ENCODE results near the gene INPP5D.
A peak's percentile ranks its signal among the peaks of the same experiment; 100 is the strongest.

Gene INPP5D

GRCh38 chr2:233241803-233242202 is 181.7 kb downstream of the INPP5D start:
- Mint-ChIP-seq H3K36me3 (peaks cover 0 to 2% of the 10 kb centered on the region in 2 donors), H3K4me1 (peaks cover 21 to 43% of the 10 kb centered on the region in 2 donors), H3K27me3 (no peaks in the 10 kb centered on the region), H3K27ac (peak overlapping the region; percentile 82), H3K4me3 (peak overlapping the region in 1 of 2 donors; percentile 28), H3K9me3 (peaks cover 0 to 1% of the 10 kb centered on the region in 2 donors)
- no peak for ATAC-seq (replicated peaks)
- DNase-seq: no peak

- no peak for DNase-seq
Observed at GRCh38 chr2:233242231-233242927, 182.2 kb downstream of the INPP5D start.

GRCh38 chr2:233243348-233243747 is 183.2 kb downstream of the INPP5D start:
- ATAC-seq (replicated peaks): no peak
- Mint-ChIP-seq H3K27me3 (no peaks in the 10 kb centered on the region), H3K4me1 (peaks cover 25 to 49% of the 10 kb centered on the region in 2 donors), H3K36me3 (peaks cover 0 to 1% of the 10 kb centered on the region in 2 donors), H3K27ac (no peak overlapping the region), H3K4me3 (no peak overlapping the region), H3K9me3 (no peaks in the 10 kb centered on the region)
- DNase-seq: no peak

More at GRCh38 chr2:233242231-233242927, 182.2 kb downstream of the INPP5D start:
- peak; percentile 85 to 93 for ATAC-seq (replicated peaks)
- Mint-ChIP-seq H3K4me1 (peaks cover 21 to 43% of the 10 kb centered on the region in 2 donors), H3K27me3 (no peaks in the 10 kb centered on the region), H3K27ac (no peak overlapping the region), H3K36me3 (peaks cover 0 to 1% of the 10 kb centered on the region in 2 donors), H3K4me3 (no peak overlapping the region), H3K9me3 (no peaks in the 10 kb centered on the region)

GRCh38 chr2:233244818-233245217 is 184.7 kb downstream of the INPP5D start:
- Mint-ChIP-seq H3K27ac (no peak overlapping the region), H3K9me3 (no peaks in the 10 kb centered on the region), H3K4me1 (peaks cover 22 to 44% of the 10 kb centered on the region in 2 donors), H3K27me3 (no peaks in the 10 kb centered on the region), H3K36me3 (no peaks in the 10 kb centered on the region), H3K4me3 (no peak overlapping the region)
- DNase-seq: no peak
- no peak for ATAC-seq (replicated peaks)

GRCh38 chr2:233245406-233245805 is 185.3 kb downstream of the INPP5D start:
- no peaks in the 10 kb centered on the region for H3K27me3 Mint-ChIP-seq
- peaks cover 22 to 42% of the 10 kb centered on the region in 2 donors for H3K4me1 Mint-ChIP-seq
- DNase-seq: no peak
- H3K4me3 Mint-ChIP-seq: no peak overlapping the region
- no peak overlapping the region for H3K27ac Mint-ChIP-seq
- H3K36me3 Mint-ChIP-seq: no peaks in the 10 kb centered on the region
- ATAC-seq (replicated peaks): no peak
- H3K9me3 Mint-ChIP-seq: no peaks in the 10 kb centered on the region

GRCh38 chr2:233247116-233247515 is 187.0 kb downstream of the INPP5D start:
- DNase-seq: no peak
- H3K27ac Mint-ChIP-seq: peak overlapping the region; percentile 37
- no peaks in the 10 kb centered on the region for H3K9me3 Mint-ChIP-seq
- H3K4me3 Mint-ChIP-seq: no peak overlapping the region
- no peaks in the 10 kb centered on the region for H3K27me3 Mint-ChIP-seq
- no peak for ATAC-seq (replicated peaks)
- peaks cover 16 to 32% of the 10 kb centered on the region in 2 donors for H3K4me1 Mint-ChIP-seq
- H3K36me3 Mint-ChIP-seq: no peaks in the 10 kb centered on the region

GRCh38 chr2:233247744-233248143 is 187.6 kb downstream of the INPP5D start:
- Mint-ChIP-seq H3K36me3 (no peaks in the 10 kb centered on the region), H3K9me3 (no peaks in the 10 kb centered on the region), H3K27me3 (no peaks in the 10 kb centered on the region), H3K27ac (peak overlapping the region; percentile 34), H3K4me3 (no peak overlapping the region), H3K4me1 (peaks cover 13 to 33% of the 10 kb centered on the region in 2 donors)
- DNase-seq: no peak
- peak; percentile 39 to 51 for ATAC-seq (replicated peaks)

GRCh38 chr2:233248999-233249398 is 188.9 kb downstream of the INPP5D start:
- Mint-ChIP-seq H3K27ac (no peak overlapping the region), H3K4me1 (peaks cover 19 to 42% of the 10 kb centered on the region in 2 donors)

GRCh38 chr2:233250568-233250967 is 190.4 kb downstream of the INPP5D start:
- H3K27ac Mint-ChIP-seq: peak overlapping the region; percentile 95
- DNase-seq (no peak), ATAC-seq (replicated peaks) (no peak)
- no peaks in the 10 kb centered on the region for H3K9me3 Mint-ChIP-seq
- no peaks in the 10 kb centered on the region for H3K27me3 Mint-ChIP-seq
- H3K36me3 Mint-ChIP-seq: peaks cover 2 to 6% of the 10 kb centered on the region in 2 donors
- H3K4me3 Mint-ChIP-seq: peak overlapping the region in 1 of 2 donors; percentile 29
- H3K4me1 Mint-ChIP-seq: peaks cover 26 to 49% of the 10 kb centered on the region in 2 donors

More at GRCh38 chr2:233248999-233249398, 188.9 kb downstream of the INPP5D start:
- ATAC-seq (replicated peaks): no peak
- no peaks in the 10 kb centered on the region for H3K27me3 Mint-ChIP-seq
- no peaks in the 10 kb centered on the region for H3K9me3 Mint-ChIP-seq
- DNase-seq: no peak
- no peaks in the 10 kb centered on the region for H3K36me3 Mint-ChIP-seq
- H3K4me3 Mint-ChIP-seq: no peak overlapping the region

GRCh38 chr2:233250985-233251305 is 190.8 kb downstream of the INPP5D start:
- DNase-seq: no peak
- Mint-ChIP-seq H3K9me3 (no peaks in the 10 kb centered on the region), H3K27me3 (no peaks in the 10 kb centered on the region), H3K36me3 (peaks cover 2 to 7% of the 10 kb centered on the region in 2 donors), H3K4me1 (peaks cover 26 to 51% of the 10 kb centered on the region in 2 donors), H3K4me3 (peak overlapping the region; percentile 90 to 92), H3K27ac (peak overlapping the region; percentile 95)
- no peak for ATAC-seq (replicated peaks)

GRCh38 chr2:233251306-233252116 is 191.4 kb downstream of the INPP5D start, which contains the start of gene ATG16L1:
Gene ATG16L1, plus strand, starts transcription at chr2:233251673. Its CDS starts 155 bp downstream, at chr2:233251828.
- DNase-seq (peak; percentile 91), ATAC-seq (replicated peaks) (peak; percentile 96 to 98)
- Mint-ChIP-seq H3K36me3 (peaks cover 2 to 7% of the 10 kb centered on the region in 2 donors), H3K4me3 (peak within 1 kb of the TSS; percentile 90 to 92), H3K9me3 (no peaks in the 10 kb centered on the region), H3K27me3 (no peaks in the 10 kb centered on the region), H3K4me1 (peaks cover 26 to 51% of the 10 kb centered on the region in 2 donors), H3K27ac (peak within 1 kb of the TSS; percentile 95)

GRCh38 chr2:233252227-233252626 is 192.1 kb downstream of the INPP5D start:
- Mint-ChIP-seq H3K4me3 (peak overlapping the region; percentile 90 to 92), H3K9me3 (no peaks in the 10 kb centered on the region), H3K4me1 (peaks cover 26 to 51% of the 10 kb centered on the region in 2 donors), H3K36me3 (peaks cover 2 to 7% of the 10 kb centered on the region in 2 donors), H3K27me3 (no peaks in the 10 kb centered on the region), H3K27ac (peak overlapping the region; percentile 74)
- no peak for DNase-seq
- no peak for ATAC-seq (replicated peaks)

- Mint-ChIP-seq H3K27ac (peak overlapping the region; percentile 82), H3K27me3 (no peaks in the 10 kb centered on the region), H3K9me3 (no peaks in the 10 kb centered on the region), H3K4me3 (no peak overlapping the region), H3K4me1 (peaks cover 22 to 47% of the 10 kb centered on the region in 2 donors), H3K36me3 (peaks cover 14 to 29% of the 10 kb centered on the region in 2 donors)
- DNase-seq (no peak), ATAC-seq (replicated peaks) (no peak)
Observed at GRCh38 chr2:233255151-233255550, 195.0 kb downstream of the INPP5D start.

GRCh38 chr2:233256048-233256447 is 195.9 kb downstream of the INPP5D start:
- Mint-ChIP-seq H3K27ac (no peak overlapping the region), H3K4me1 (peaks cover 20 to 48% of the 10 kb centered on the region in 2 donors)

More at GRCh38 chr2:233256048-233256447, 195.9 kb downstream of the INPP5D start:
- no peak for DNase-seq
- no peak for ATAC-seq (replicated peaks)
- no peaks in the 10 kb centered on the region for H3K27me3 Mint-ChIP-seq
- peaks cover 22 to 35% of the 10 kb centered on the region in 2 donors for H3K36me3 Mint-ChIP-seq
- H3K9me3 Mint-ChIP-seq: no peaks in the 10 kb centered on the region
- H3K4me3 Mint-ChIP-seq: no peak overlapping the region
